Measurements from ENCODE around the gene GRAP2.
"Not testable (repeated sequence)": the region's sequence is repeated elsewhere in the genome, so short reads cannot be mapped to it uniquely, and the experiment has no call there.

The GRAP2 gene

GRCh38 chr22:39875176-39875885 is 25.6 kb upstream of the GRAP2 start:
- not testable (repeated sequence) for H3K36me3 ChIP-seq (ENCODE audit: control insufficient read depth, insufficient read depth, low read length); H3K9me3 ChIP-seq (ENCODE audit: control insufficient read depth, low read length); H3K4me1 ChIP-seq (ENCODE audit: control insufficient read depth, insufficient read depth, low read length, poor library complexity, severe bottlenecking); H3K27ac ChIP-seq (ENCODE audit: low read depth, low read length, severe bottlenecking); H3K4me3 ChIP-seq (ENCODE audit: extremely low read depth, insufficient read depth, low read length, poor library complexity, severe bottlenecking)
- WGBS, 2 experiments (ENCODE audit: insufficient coverage in 2 of 2), result 96 to 100% methylated on average over 2 to 6 of the region's 42 CpGs

- H3K4me3 ChIP-seq (ENCODE audit: extremely low read depth, insufficient read depth, low read length, poor library complexity, severe bottlenecking), result no peak overlapping the region
- no peaks in the 10 kb centered on the region for H3K36me3 ChIP-seq (ENCODE audit: control insufficient read depth, insufficient read depth, low read length)
- H3K27ac ChIP-seq (ENCODE audit: low read depth, low read length, severe bottlenecking), result no peak overlapping the region
- H3K4me1 ChIP-seq (ENCODE audit: control insufficient read depth, insufficient read depth, low read length, poor library complexity, severe bottlenecking), result no peaks in the 10 kb centered on the region
- no peaks in the 10 kb centered on the region for H3K9me3 ChIP-seq (ENCODE audit: control insufficient read depth, low read length)
- WGBS, 2 experiments (ENCODE audit: insufficient coverage in 2 of 2), result 82 to 84% methylated on average over 6 of the region's 6 CpGs
These were observed 23.6 kb upstream of the GRAP2 start for GRCh38 chr22:39877079-39877845.

DNA sequence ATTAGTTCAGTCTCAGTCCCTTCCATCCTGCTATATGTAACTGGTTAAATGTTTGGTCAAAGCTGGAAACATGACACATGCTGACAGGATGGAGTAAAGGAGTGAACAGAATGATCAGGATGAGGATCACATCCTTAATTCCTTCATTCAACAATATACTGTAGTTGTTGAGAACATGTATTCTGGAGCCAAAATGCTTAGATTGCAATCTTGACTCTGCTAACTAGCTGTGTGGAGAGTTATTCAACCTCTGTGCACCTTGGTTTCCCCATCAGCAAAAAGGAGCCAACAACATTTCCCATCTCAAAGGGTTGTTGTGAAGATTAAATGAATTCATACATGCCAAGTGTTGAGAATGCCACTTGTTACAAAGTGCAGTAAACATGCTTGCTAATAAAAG is 20.2 kb upstream of the GRAP2 start:
- no peaks in the 10 kb centered on the region for H3K4me1 ChIP-seq (ENCODE audit: control insufficient read depth, insufficient read depth, low read length, poor library complexity, severe bottlenecking)
- no peak overlapping the region for H3K27ac ChIP-seq (ENCODE audit: low read depth, low read length, severe bottlenecking)
- H3K36me3 ChIP-seq (ENCODE audit: control insufficient read depth, insufficient read depth, low read length), result no peaks in the 10 kb centered on the region
- no peak overlapping the region for H3K4me3 ChIP-seq (ENCODE audit: extremely low read depth, insufficient read depth, low read length, poor library complexity, severe bottlenecking)
- H3K9me3 ChIP-seq (ENCODE audit: control insufficient read depth, low read length), result no peaks in the 10 kb centered on the region

DNA sequence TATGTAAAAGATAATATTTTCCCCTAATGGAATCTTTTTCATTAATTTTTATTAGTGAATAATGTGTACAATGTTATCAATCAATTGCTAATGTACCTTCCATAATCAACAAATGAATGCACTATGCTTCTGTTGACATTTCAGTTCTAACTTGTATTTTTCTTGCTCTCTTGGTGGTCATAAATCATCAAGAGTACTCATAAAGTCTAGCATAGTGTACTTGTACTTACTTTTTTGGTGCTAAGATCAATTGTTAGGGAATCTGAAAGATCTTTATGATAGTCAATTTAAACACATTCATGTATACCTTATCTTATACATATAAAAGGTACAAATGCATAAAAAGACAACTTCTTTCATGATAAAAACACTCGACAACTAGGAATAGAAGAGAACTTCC is 17.8 kb upstream of the GRAP2 start:
- no peak overlapping the region for H3K4me3 ChIP-seq (ENCODE audit: extremely low read depth, insufficient read depth, low read length, poor library complexity, severe bottlenecking)
- no CpG with 5 or more reads among the region's 1 CpG for WGBS, 2 experiments (ENCODE audit: insufficient coverage in 2 of 2)
- H3K36me3 ChIP-seq (ENCODE audit: control insufficient read depth, insufficient read depth, low read length), result no peaks in the 10 kb centered on the region
- H3K27ac ChIP-seq (ENCODE audit: low read depth, low read length, severe bottlenecking), result no peak overlapping the region
- H3K9me3 ChIP-seq (ENCODE audit: control insufficient read depth, low read length), result no peaks in the 10 kb centered on the region
- no peaks in the 10 kb centered on the region for H3K4me1 ChIP-seq (ENCODE audit: control insufficient read depth, insufficient read depth, low read length, poor library complexity, severe bottlenecking)

GRCh38 chr22:39889924-39890323 is 11.0 kb upstream of the GRAP2 start:
- WGBS, 2 experiments (ENCODE audit: insufficient coverage in 2 of 2), result no CpG with 5 or more reads among the region's 3 CpGs
- not testable (repeated sequence) for H3K27ac ChIP-seq (ENCODE audit: low read depth, low read length, severe bottlenecking); H3K4me1 ChIP-seq (ENCODE audit: control insufficient read depth, insufficient read depth, low read length, poor library complexity, severe bottlenecking); H3K4me3 ChIP-seq (ENCODE audit: extremely low read depth, insufficient read depth, low read length, poor library complexity, severe bottlenecking); H3K9me3 ChIP-seq (ENCODE audit: control insufficient read depth, low read length); H3K36me3 ChIP-seq (ENCODE audit: control insufficient read depth, insufficient read depth, low read length)

- H3K9me3 ChIP-seq (ENCODE audit: control insufficient read depth, low read length), result no peaks in the 10 kb centered on the region
- no peaks in the 10 kb centered on the region for H3K4me1 ChIP-seq (ENCODE audit: control insufficient read depth, insufficient read depth, low read length, poor library complexity, severe bottlenecking)
- H3K4me3 ChIP-seq (ENCODE audit: extremely low read depth, insufficient read depth, low read length, poor library complexity, severe bottlenecking), result no peak within 1 kb of the TSS
- 90 to 92% methylated on average over 12 to 14 of the region's 20 CpGs for WGBS, 2 experiments (ENCODE audit: insufficient coverage in 2 of 2)
- no peak within 1 kb of the TSS for H3K27ac ChIP-seq (ENCODE audit: low read depth, low read length, severe bottlenecking)
- no peaks in the 10 kb centered on the region for H3K36me3 ChIP-seq (ENCODE audit: control insufficient read depth, insufficient read depth, low read length)
These were observed 7.4 kb upstream of the GRAP2 start, which contains the start of gene ENTHD1 for GRCh38 chr22:39893526-39893925. Gene ENTHD1 (minus strand): TSS chr22:39893760. CDS start chr22:39887748, 6,012 bp downstream.

DNA sequence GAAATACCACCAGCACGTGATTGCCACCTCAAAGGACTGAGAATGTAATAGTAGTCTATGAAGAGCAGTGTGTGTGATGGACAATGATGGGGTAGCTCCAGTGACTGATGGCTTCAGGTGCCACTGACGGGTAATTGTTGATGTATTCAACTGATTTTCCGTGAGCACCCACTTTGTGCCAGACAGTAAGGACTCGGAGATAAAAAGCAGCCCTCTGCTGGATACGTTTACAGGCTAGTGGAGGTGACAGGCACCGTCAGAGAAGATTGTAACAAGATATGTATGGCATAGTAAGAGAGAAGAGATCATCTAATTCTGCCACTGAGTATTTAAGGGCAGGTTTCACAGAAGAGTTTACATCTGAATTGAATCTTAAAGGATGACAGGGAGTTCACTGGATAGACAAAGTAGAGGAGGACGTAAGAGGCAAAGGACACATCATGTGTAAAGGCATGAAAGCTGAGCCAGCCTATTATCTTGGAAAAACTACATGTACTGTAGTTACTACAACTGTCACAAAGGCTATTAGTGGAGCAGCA is 6.3 kb upstream of the GRAP2 start:
- Histone ChIP-seq H3K9me3 (ENCODE audit: control insufficient read depth, low read length) (no peaks in the 10 kb centered on the region), H3K4me1 (ENCODE audit: control insufficient read depth, insufficient read depth, low read length, poor library complexity, severe bottlenecking) (no peaks in the 10 kb centered on the region), H3K36me3 (ENCODE audit: control insufficient read depth, insufficient read depth, low read length) (no peaks in the 10 kb centered on the region), H3K27ac (ENCODE audit: low read depth, low read length, severe bottlenecking) (no peak overlapping the region), H3K4me3 (ENCODE audit: extremely low read depth, insufficient read depth, low read length, poor library complexity, severe bottlenecking) (no peak overlapping the region)
- 81 to 85% methylated on average over 6 to 7 of the region's 7 CpGs for WGBS, 2 experiments (ENCODE audit: insufficient coverage in 2 of 2)

DNA sequence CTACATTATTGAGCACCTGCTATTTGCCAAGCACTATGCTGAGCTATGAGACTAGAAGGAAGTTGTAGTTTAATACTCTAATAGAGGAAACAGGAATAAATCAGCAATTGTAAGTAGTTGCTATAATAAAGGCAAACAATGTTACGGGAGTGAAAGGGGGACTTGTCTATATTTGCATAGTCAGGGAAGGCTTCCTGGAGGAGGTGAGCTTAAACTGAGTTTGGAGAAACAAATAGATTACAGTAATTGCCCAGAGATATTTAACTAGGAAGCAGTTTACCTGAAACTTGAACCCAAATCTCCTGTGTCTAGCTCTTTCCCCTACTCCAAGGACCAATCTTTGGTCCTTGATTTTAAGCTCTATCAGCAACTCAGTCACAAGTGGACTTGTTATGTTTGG is 5.2 kb upstream of the GRAP2 start:
- Histone ChIP-seq H3K4me3 (ENCODE audit: extremely low read depth, insufficient read depth, low read length, poor library complexity, severe bottlenecking) (no peak overlapping the region), H3K9me3 (ENCODE audit: control insufficient read depth, low read length) (no peaks in the 10 kb centered on the region), H3K4me1 (ENCODE audit: control insufficient read depth, insufficient read depth, low read length, poor library complexity, severe bottlenecking) (no peaks in the 10 kb centered on the region), H3K36me3 (ENCODE audit: control insufficient read depth, insufficient read depth, low read length) (no peaks in the 10 kb centered on the region), H3K27ac (ENCODE audit: low read depth, low read length, severe bottlenecking) (no peak overlapping the region)
- 78 to 100% methylated on average over 1 of the region's 1 CpG for WGBS, 2 experiments (ENCODE audit: insufficient coverage in 2 of 2)

- Histone ChIP-seq H3K4me3 (ENCODE audit: extremely low read depth, insufficient read depth, low read length, poor library complexity, severe bottlenecking) (no peak overlapping the region), H3K4me1 (ENCODE audit: control insufficient read depth, insufficient read depth, low read length, poor library complexity, severe bottlenecking) (no peaks in the 10 kb centered on the region), H3K27ac (ENCODE audit: low read depth, low read length, severe bottlenecking) (no peak overlapping the region), H3K9me3 (ENCODE audit: control insufficient read depth, low read length) (no peaks in the 10 kb centered on the region), H3K36me3 (ENCODE audit: control insufficient read depth, insufficient read depth, low read length) (no peaks in the 10 kb centered on the region)
- WGBS, 2 experiments (ENCODE audit: insufficient coverage in 2 of 2), result 91% methylated on average over 4 to 5 of the region's 6 CpGs
These were observed 4.4 kb upstream of the GRAP2 start for GRCh38 chr22:39896313-39896996.

GRCh38 chr22:39897841-39898240 is 3.0 kb upstream of the GRAP2 start:
- Histone ChIP-seq H3K4me3 (ENCODE audit: extremely low read depth, insufficient read depth, low read length, poor library complexity, severe bottlenecking) (no peak overlapping the region), H3K27ac (ENCODE audit: low read depth, low read length, severe bottlenecking) (no peak overlapping the region), H3K4me1 (ENCODE audit: control insufficient read depth, insufficient read depth, low read length, poor library complexity, severe bottlenecking) (no peaks in the 10 kb centered on the region), H3K36me3 (ENCODE audit: control insufficient read depth, insufficient read depth, low read length) (no peaks in the 10 kb centered on the region), H3K9me3 (ENCODE audit: control insufficient read depth, low read length) (no peaks in the 10 kb centered on the region)
- 97 to 98% methylated on average over 3 of the region's 3 CpGs for WGBS, 2 experiments (ENCODE audit: insufficient coverage in 2 of 2)

Measured in mesodermal cell (in vitro differentiated cells).